Transverse colon (tissue), 4 donors: ENCODE data around the gene HINT3. TPM values are rescaled to one million over a fixed set of nuclear protein-coding genes. Genes with fewer than 3 reads are reported as not detected.
A peak's percentile ranks its signal among the peaks of the same experiment; 100 is the strongest.

Experiments used
- DNase-seq: peaks from one replicate; pipeline ENCODE4 v3.0.0-alpha.2; 2019
- H3K27ac ChIP-seq, 4 donors: fragments of 200-600 bp; sonication (generic); 2 replicates each; pipeline ENCODE4 v1.5.1; 2016 to 2018; ENCODE audit warnings: inconsistent platforms in 4 of 4
- H3K27me3 ChIP-seq: fragments of 200-600 bp; sonication (generic); 2 replicates; pipeline ENCODE4 v1.5.1; 2017; ENCODE audit warnings: inconsistent platforms
- H3K36me3 ChIP-seq, 4 donors: fragments of 200-600 bp; sonication (generic); 2 replicates each; pipeline ENCODE4 v1.5.1; 2017 to 2019; ENCODE audit warnings: inconsistent platforms in 4 of 4
- H3K4me1 ChIP-seq, 4 donors: fragments of 200-600 bp; sonication (generic); 2 replicates each; pipeline ENCODE4 v1.5.1; 2017 to 2020; ENCODE audit warnings: inconsistent platforms in 4 of 4
- H3K4me3 ChIP-seq, 4 donors: fragments of 200-600 bp; sonication (generic); 1 replicate in 1 of 4; 2 replicates in 3 of 4; pipeline versions ENCODE4 v1.5.1 to v1.6.1; 2017 to 2019; ENCODE audit warnings: inconsistent platforms in 4 of 4
- H3K9me3 ChIP-seq, 2 donors: fragments of 200-600 bp; sonication (generic); 2 replicates each; pipeline ENCODE4 v1.5.1; 2017 to 2019; ENCODE audit warnings: inconsistent platforms in 2 of 2
- CTCF ChIP-seq, 5 experiments: fragments of 200-600 bp in 3 of 5; fragments of 450-650 bp in 2 of 5; sonication (generic) in 3 of 5; IDR thresholded peaks; 1 replicate in 2 of 5; 2 replicates in 3 of 5; pipeline ENCODE4 v1.5.1; 2016 to 2017; ENCODE audit warnings: antibody characterized with exemption in 5 of 5, inconsistent platforms in 3 of 5, mild to moderate bottlenecking in 2 of 5, moderate library complexity in 1 of 5
- EP300 ChIP-seq: sonication (generic); formaldehyde crosslinking; IDR thresholded peaks from one replicate; pipeline ENCODE4 v1.6.1; 2017; ENCODE audit warnings: antibody characterized with exemption, low read depth
- POLR2A ChIP-seq: fragments of 450-650 bp; IDR thresholded peaks from one replicate; pipeline ENCODE4 v1.6.1; 2016; ENCODE audit warnings: antibody characterized with exemption, mild to moderate bottlenecking, moderate library complexity
- POLR2AphosphoS5 ChIP-seq, 3 donors: sonication (generic); formaldehyde crosslinking; IDR thresholded peaks; one replicate each; pipeline ENCODE4 v1.6.1; 2016; ENCODE audit warnings: antibody characterized with exemption in 3 of 3
- WGBS, 2 donors: methylation state at CpG; one replicate each; pipeline ENCODE4 v1.1.5; 2018; ENCODE audit warnings: low coverage in 1 of 2; 5-methylcytosine and 5-hydroxymethylcytosine counted together
- in situ Hi-C, 4 donors: fragments of 200-750 bp; cut with MboI; loops; one replicate each; pipeline versions ENCODE4 v1.15.0 to v1.15.1; 2017; ENCODE audit warnings: low sequenced_read_pairs in 3 of 4, low pct_ligation_motif_present in 1 of 4, low pct_unique_long_range_greater_than_20kb in 1 of 4
- intact Hi-C: fragments of 100-400 bp; cut with DNase I; formaldehyde crosslinking; loops from one replicate; pipeline ENCODE4 v1.15.1; 2023; ENCODE audit warnings: low total_unique reads
- total RNA-seq, 4 donors: library from RNA; depleted of rRNA; stranded (reverse); fragments of >200 nt; gene quantifications; one replicate each; pipeline ENCODE4 v1.1.0, GENCODE V29; 2016

HINT3 gene
- total RNA-seq, 4 donors from 2014 or later, result 23.5 to 35.2 (median 30.7) TPM

GRCh38 chr6:125945378-125946141 is 11.0 kb upstream of the HINT3 start:
- no peak for DNase-seq
- in situ Hi-C loops (no loop called here), intact Hi-C loops (no loop called here)
- Histone ChIP-seq H3K27ac (peak overlapping the region; percentile 65 to 84 (median 77)), H3K36me3 (no peaks in the 10 kb centered on the region), H3K9me3 (no peaks in the 10 kb centered on the region), H3K4me1 (peaks cover 10 to 45% (median 21%) of the 10 kb centered on the region in 4 donors), H3K4me3 (no peak overlapping the region), H3K27me3 (no peaks in the 10 kb centered on the region)
- 90 to 91% methylated on average over 1 of the region's 1 CpG for WGBS, 2 donors
- no peak for TF ChIP-seq CTCF (IDR thresholded peaks at IDR 0.05)

DNA sequence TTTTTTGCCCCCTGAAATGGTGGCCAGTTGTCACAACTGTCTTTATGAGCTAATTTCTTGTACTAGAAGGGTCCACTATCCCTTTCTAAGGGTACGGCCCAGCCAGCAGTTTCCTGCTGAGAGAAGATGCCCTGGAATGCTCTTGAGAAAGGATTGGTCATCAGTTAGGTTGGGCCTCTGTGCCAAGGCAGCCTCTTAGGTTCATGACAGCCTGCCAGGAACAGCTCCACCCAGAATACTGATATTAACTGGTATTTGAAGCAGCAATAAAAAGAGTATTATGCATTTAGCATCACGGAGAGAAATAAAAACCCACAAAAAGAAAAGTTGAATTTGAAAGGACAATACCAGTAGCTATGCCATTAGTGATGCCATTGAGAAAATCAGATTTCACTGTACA is 9.0 kb upstream of the HINT3 start:
- H3K4me1 ChIP-seq, result peaks cover 10 to 41% (median 19%) of the 10 kb centered on the region in 4 donors
- no peak overlapping the region for H3K27ac ChIP-seq
- no peak overlapping the region for H3K4me3 ChIP-seq
- TF ChIP-seq POLR2AphosphoS5 (IDR thresholded peaks at IDR 0.05) (no peak), CTCF (IDR thresholded peaks at IDR 0.05) (no peak)
- H3K36me3 ChIP-seq, result no peaks in the 10 kb centered on the region
- H3K9me3 ChIP-seq, result no peaks in the 10 kb centered on the region
- no peaks in the 10 kb centered on the region for H3K27me3 ChIP-seq
- intact Hi-C loops, result no loop called here
- WGBS, 2 donors, result 87 to 100% methylated on average over 2 of the region's 2 CpGs
- in situ Hi-C loops, result no loop called here
- no peak for DNase-seq

GRCh38 chr6:125948455-125948854 is 8.1 kb upstream of the HINT3 start:
- no peaks in the 10 kb centered on the region for H3K9me3 ChIP-seq
- no peak for DNase-seq
- H3K4me1 ChIP-seq, result peaks cover 9 to 32% (median 17%) of the 10 kb centered on the region in 4 donors
- no peaks in the 10 kb centered on the region for H3K27me3 ChIP-seq
- intact Hi-C loops (no loop called here), in situ Hi-C loops (no loop called here)
- H3K4me3 ChIP-seq, result no peak overlapping the region
- TF ChIP-seq EP300 (no peak), POLR2A (no peak), CTCF (IDR thresholded peaks at IDR 0.05) (no peak), POLR2AphosphoS5 (IDR thresholded peaks at IDR 0.05) (no peak)
- H3K27ac ChIP-seq, result no peak overlapping the region
- WGBS, 2 donors, result 63 to 90% methylated on average over 1 to 3 of the region's 3 CpGs
- H3K36me3 ChIP-seq, result no peaks in the 10 kb centered on the region

- in situ Hi-C loops (no loop called here), intact Hi-C loops (no loop called here)
- Histone ChIP-seq H3K27me3 (no peaks in the 10 kb centered on the region), H3K4me3 (no peak overlapping the region), H3K36me3 (no peaks in the 10 kb centered on the region), H3K27ac (no peak overlapping the region), H3K9me3 (no peaks in the 10 kb centered on the region), H3K4me1 (peaks cover 4 to 26% (median 14%) of the 10 kb centered on the region in 4 donors)
- 95% methylated on average over 2 of the region's 2 CpGs; no CpG with 5 or more reads in 1 of the 2 donors for WGBS, 2 donors
- TF ChIP-seq POLR2AphosphoS5 (IDR thresholded peaks at IDR 0.05) (no peak), EP300 (no peak), POLR2A (no peak), CTCF (IDR thresholded peaks at IDR 0.05) (no peak)
- DNase-seq, result no peak
Measured at GRCh38 chr6:125949069-125949468, 7.5 kb upstream of the HINT3 start.
